H1 (cell line): ENCODE data around the gene DARS2. TPM values are rescaled to one million over a fixed set of nuclear protein-coding genes. Genes with fewer than 3 reads are reported as not detected.

Experiments used
- CHD2 ChIP-seq: IDR thresholded peaks from 2 replicates; pipeline ENCODE4 v1.6.1; 2012; ENCODE audit warnings: low read length, improper control_type of control experiment
- CHD7 ChIP-seq: fragments of 300-600 bp; sonication (generic); IDR thresholded peaks from 2 replicates; pipeline ENCODE4 v1.7.1; 2012; ENCODE audit warnings: low read length, moderate library complexity, mild to moderate bottlenecking, inconsistent platforms; ENCODE audit not compliant: insufficient replicate concordance
- EGR1 ChIP-seq: IDR thresholded peaks from 2 replicates; pipeline ENCODE4 v1.6.1; 2011; ENCODE audit warnings: low read depth, low read length, borderline replicate concordance
- EP300 ChIP-seq, 2 experiments: IDR thresholded peaks; 1 replicate in 1 of 2; 2 replicates in 1 of 2; pipeline ENCODE4 v1.6.1; 2011 to 2012; ENCODE audit warnings: low read depth in 2 of 2, low read length in 2 of 2, mild to moderate bottlenecking in 2 of 2, borderline replicate concordance in 1 of 2, inconsistent platforms in 1 of 2, moderate library complexity in 1 of 2
- SP2 ChIP-seq: IDR thresholded peaks from 2 replicates; pipeline ENCODE4 v1.6.1; 2012; ENCODE audit warnings: mild to moderate bottlenecking, low read length, inconsistent platforms
- TEAD4 ChIP-seq: IDR thresholded peaks from 2 replicates; pipeline ENCODE4 v1.6.1; 2012; ENCODE audit warnings: low read depth, low read length, inconsistent platforms, mixed read lengths
- polyA plus RNA-seq, 7 experiments: library from polyadenylated mRNA; depleted of rRNA in 3 of 7; stranded (reverse) in 5 of 7; unstranded in 2 of 7; fragments of >200 nt in 5 of 7; fragments of 200-250 nt in 2 of 7; gene quantifications; 1 replicate in 5 of 7; 2 replicates in 1 of 7; 4 replicates in 1 of 7; pipeline versions ENCODE4 v1.2.1 to v1.2.3, GENCODE V29; 2011 to 2013; ENCODE audit warnings: missing spikeins in 2 of 7, mixed read lengths in 2 of 7
- total RNA-seq: library from RNA; stranded (reverse); fragmentation: NEBNext Ultra II Directional; extraction: Animal tissue kit (Norgen Biotek cat#: 25700); gene quantifications from 2 replicates; pipeline ENCODE4 v1.2.1, GENCODE V29; 2021

DARS2 gene
- total and polyA plus RNA-seq, 2 of the 8 experiments (the other 6 are each of a cell fraction or from before 2014, with no cell fraction given), result 21.0 to 35.2 TPM

- TF ChIP-seq CHD7 (no peak), TEAD4 (no peak), CHD2 (no peak), EP300 (IDR thresholded peaks at IDR 0.05; ENCODE audit: borderline replicate concordance in 1 of 2, low read depth in 2 of 2, low read length in 2 of 2) (no peak), SP2 (no peak), EGR1 (no peak)
Measured at GRCh38 chr1:173884701-173885100, 60.2 kb downstream of the DARS2 start (continued).
